ENCODE measurements around the gene TC2N. TPM values are rescaled to one million over a fixed set of nuclear protein-coding genes. Genes with fewer than 3 reads are reported as not detected.

Gene TC2N
- total RNA-seq (2011; cell fraction: chromatin; rRNA removed; ENCODE audit: low replicate concordance), result 2.4 and 7.4 TPM in 2 replicates
- 1.1 and 1.2 TPM in 2 replicates for total RNA-seq (2011; cell fraction: nucleolus; rRNA removed)
- total RNA-seq (2011; cell fraction: nucleoplasm; rRNA removed), result 2.0 and 2.5 TPM in 2 replicates
- total RNA-seq (2014; rRNA removed) (4.9 and 5.3 TPM in 2 replicates), total RNA-seq (2014; rRNA removed; fragmentation: Illumina TruSeq; extraction: Trizol) (10.1 and 11.5 TPM in 2 replicates), total RNA-seq (2015; rRNA removed; fragmentation: Illumina TruSeq; extraction: Trizol) (11.4 and 12.5 TPM in 2 replicates), total RNA-seq (2021) (8.4 and 9.5 TPM in 2 replicates), polyA plus RNA-seq (2011; rRNA removed) (3.0 and 4.0 TPM in 2 replicates), polyA plus RNA-seq (2014; fragmentation: Illumina TruSeq; extraction: Trizol) (8.0 and 10.4 TPM in 2 replicates), polyA plus RNA-seq (2014; fragmentation: Nextera tagmentation; extraction: Ambion mirVana) (1 to 10 TPM; 2.0 to 2.8 TPM), polyA plus RNA-seq (2014; rRNA removed) (5.2 and 7.3 TPM in 2 replicates), polyA minus RNA-seq (2011; rRNA and poly(A)+ RNA removed) (2.9 and 6.6 TPM in 2 replicates), Bru-seq, nascent RNA (percentile 50 among the genes with signal in this experiment), BruChase-seq, experiment 1, labeled RNA remaining after a 2-hour chase (percentile 48 among the genes with signal in this experiment), BruChase-seq, experiment 2, labeled RNA remaining after a 6-hour chase (percentile 51 among the genes with signal in this experiment)
- polyA plus RNA-seq (2011; cell fraction: cytosol; rRNA removed), result 0.51 and 1.6 TPM in 2 replicates
- polyA plus RNA-seq (2011; cell fraction: nucleus; rRNA removed), result 1.4 and 3.1 TPM in 2 replicates
- 7.8 and 8.5 TPM in 2 replicates for polyA plus RNA-seq (2012)
- 1.1 and 2.5 TPM in 2 replicates for polyA minus RNA-seq (2011; cell fraction: cytosol; rRNA and poly(A)+ RNA removed)
- polyA minus RNA-seq (2011; cell fraction: nucleus; rRNA and poly(A)+ RNA removed), result 1.2 and 3.8 TPM in 2 replicates
- long read RNA-seq, experiment 1, full-length matches to known transcripts, result 5 of 5 reads
- long read RNA-seq, experiment 1, partial matches to known transcripts, result 0 of 5 reads
- long read RNA-seq, experiment 1, other reads (novel, unspliced or antisense), result 0 of 5 reads
- long read RNA-seq, experiment 2, partial matches to known transcripts, result 0 of 3 reads
- long read RNA-seq, experiment 2, other reads (novel, unspliced or antisense), result 3 of 3 reads
- long read RNA-seq, experiment 3, result 0 reads

- BruUV-seq (replicated peaks), result no TSS peak
- Histone ChIP-seq H3K79me2 (ENCODE audit: control insufficient read depth, insufficient read depth, low read length) (no peaks in the 10 kb centered on the region), H3K9ac (ENCODE audit: insufficient read depth in 1 of 2, low read depth in 2 of 2, low read length in 2 of 2) (no peak within 1 kb of the TSS), H3K9me3 (replicated peaks; ENCODE audit: control insufficient read depth, insufficient read depth, low read depth, low read length) (no peaks in the 10 kb centered on the region), H3K36me3 (ENCODE audit: control insufficient read depth, insufficient read depth, low read length) (no peaks in the 10 kb centered on the region), H3K4me1 (replicated peaks in 1 of 2; ENCODE audit: control insufficient read depth in 2 of 2, insufficient read depth in 2 of 2, low read length in 2 of 2) (no peaks in the 10 kb centered on the region), H4K20me1 (replicated peaks; ENCODE audit: control insufficient read depth, insufficient read depth, low read length) (no peaks in the 10 kb centered on the region), H3K27me3 (ENCODE audit: control insufficient read depth in 2 of 2, insufficient read depth in 2 of 2, low read length in 2 of 2) (peaks cover 0 to 5% of the 10 kb centered on the region in 2 experiments; a peak in 2 of 5 replicates), H3K4me3 (no peak within 1 kb of the TSS), H3K27ac (ENCODE audit: extremely low read depth, low read depth, low read length) (no peak within 1 kb of the TSS), H3K4me2 (ENCODE audit: insufficient read depth, low read length) (no peak within 1 kb of the TSS), H2AFZ (ENCODE audit: low read depth, low read length) (no peak within 1 kb of the TSS), H3K9me1 (ENCODE audit: control insufficient read depth, insufficient read depth, low read length) (no peaks in the 10 kb centered on the region)
- no peak for FAIRE-seq
- 3% methylated on average over 8 of the region's 10 CpGs for WGBS (ENCODE audit: insufficient coverage, low coverage, missing lambda C conversion rate)
- ChIA-PET POLR2A (no interaction called here), CTCF (ENCODE audit: low intra/inter-chr PET ratio) (no interaction called here)
- intact Hi-C loops (cut with micrococcal nuclease) (no loop called here), in situ Hi-C loops (cut with MboI) (no loop called here)
- no peak for DNase-seq (ENCODE audit: extremely low read depth in 1 of 4, low spot score in 3 of 4)
- no peak for ATAC-seq
- TF ChIP-seq ARID3A (IDR thresholded peaks at IDR 0.05; ENCODE audit: borderline replicate concordance, low read depth, low read length), result no peak
- TF ChIP-seq ETS1 (conservative IDR thresholded peaks at IDR 0.05; ENCODE audit: control insufficient read depth, low read depth, low read length), result no peak
- TF ChIP-seq, protein P1, sequence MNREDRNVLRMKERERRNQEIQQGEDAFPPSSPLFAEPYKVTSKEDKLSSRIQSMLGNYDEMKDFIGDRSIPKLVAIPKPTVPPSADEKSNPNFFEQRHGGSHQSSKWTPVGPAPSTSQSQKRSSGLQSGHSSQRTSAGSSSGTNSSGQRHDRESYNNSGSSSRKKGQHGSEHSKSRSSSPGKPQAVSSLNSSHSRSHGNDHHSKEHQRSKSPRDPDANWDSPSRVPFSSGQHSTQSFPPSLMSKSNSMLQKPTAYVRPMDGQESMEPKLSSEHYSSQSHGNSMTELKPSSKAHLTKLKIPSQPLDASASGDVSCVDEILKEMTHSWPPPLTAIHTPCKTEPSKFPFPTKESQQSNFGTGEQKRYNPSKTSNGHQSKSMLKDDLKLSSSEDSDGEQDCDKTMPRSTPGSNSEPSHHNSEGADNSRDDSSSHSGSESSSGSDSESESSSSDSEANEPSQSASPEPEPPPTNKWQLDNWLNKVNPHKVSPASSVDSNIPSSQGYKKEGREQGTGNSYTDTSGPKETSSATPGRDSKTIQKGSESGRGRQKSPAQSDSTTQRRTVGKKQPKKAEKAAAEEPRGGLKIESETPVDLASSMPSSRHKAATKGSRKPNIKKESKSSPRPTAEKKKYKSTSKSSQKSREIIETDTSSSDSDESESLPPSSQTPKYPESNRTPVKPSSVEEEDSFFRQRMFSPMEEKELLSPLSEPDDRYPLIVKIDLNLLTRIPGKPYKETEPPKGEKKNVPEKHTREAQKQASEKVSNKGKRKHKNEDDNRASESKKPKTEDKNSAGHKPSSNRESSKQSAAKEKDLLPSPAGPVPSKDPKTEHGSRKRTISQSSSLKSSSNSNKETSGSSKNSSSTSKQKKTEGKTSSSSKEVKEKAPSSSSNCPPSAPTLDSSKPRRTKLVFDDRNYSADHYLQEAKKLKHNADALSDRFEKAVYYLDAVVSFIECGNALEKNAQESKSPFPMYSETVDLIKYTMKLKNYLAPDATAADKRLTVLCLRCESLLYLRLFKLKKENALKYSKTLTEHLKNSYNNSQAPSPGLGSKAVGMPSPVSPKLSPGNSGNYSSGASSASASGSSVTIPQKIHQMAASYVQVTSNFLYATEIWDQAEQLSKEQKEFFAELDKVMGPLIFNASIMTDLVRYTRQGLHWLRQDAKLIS (CRISPR knock-in tag; IDR thresholded peaks at IDR 0.05), result no peak
- no peak for TF ChIP-seq NKRF (IDR thresholded peaks at IDR 0.05; ENCODE audit: borderline replicate concordance)
- no peak for TF ChIP-seq DIDO1 (tag; IDR thresholded peaks at IDR 0.05; ENCODE audit: low read depth)
These were observed at the start of gene TC2N for GRCh38 chr14:91867316-91867988. Gene TC2N, minus strand, starts transcription at chr14:91867536. Its CDS starts 53,767 bp downstream, at chr14:91813769.
